IPS-18c (cell line): ENCODE data around the gene CMTM1.

Experiments used
- H3K4me3 ChIP-seq: 2 replicates; pipeline ENCODE4 v1.7.0; 2013; ENCODE audit warnings: low read depth, mild to moderate bottlenecking, low read length, moderate library complexity; ENCODE audit not compliant: insufficient read depth
- H3K9me3 ChIP-seq: one replicate; pipeline ENCODE4 v1.6.1; 2013; ENCODE audit warnings: mild to moderate bottlenecking, low read length, moderate library complexity; ENCODE audit not compliant: control insufficient read depth, insufficient read depth

Gene CMTM1, protein sequence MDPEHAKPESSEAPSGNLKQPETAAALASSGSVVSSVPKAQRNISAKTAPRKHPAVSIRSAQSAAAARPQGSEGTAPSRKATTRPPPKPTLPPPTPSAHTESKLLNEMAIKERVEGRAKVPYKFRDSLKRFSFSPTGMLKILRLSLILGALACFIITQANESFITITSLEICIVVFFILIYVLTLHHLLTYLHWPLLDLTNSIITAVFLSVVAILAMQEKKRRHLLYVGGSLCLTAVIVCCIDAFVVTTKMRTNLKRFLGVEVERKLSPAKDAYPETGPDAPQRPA

DNA sequence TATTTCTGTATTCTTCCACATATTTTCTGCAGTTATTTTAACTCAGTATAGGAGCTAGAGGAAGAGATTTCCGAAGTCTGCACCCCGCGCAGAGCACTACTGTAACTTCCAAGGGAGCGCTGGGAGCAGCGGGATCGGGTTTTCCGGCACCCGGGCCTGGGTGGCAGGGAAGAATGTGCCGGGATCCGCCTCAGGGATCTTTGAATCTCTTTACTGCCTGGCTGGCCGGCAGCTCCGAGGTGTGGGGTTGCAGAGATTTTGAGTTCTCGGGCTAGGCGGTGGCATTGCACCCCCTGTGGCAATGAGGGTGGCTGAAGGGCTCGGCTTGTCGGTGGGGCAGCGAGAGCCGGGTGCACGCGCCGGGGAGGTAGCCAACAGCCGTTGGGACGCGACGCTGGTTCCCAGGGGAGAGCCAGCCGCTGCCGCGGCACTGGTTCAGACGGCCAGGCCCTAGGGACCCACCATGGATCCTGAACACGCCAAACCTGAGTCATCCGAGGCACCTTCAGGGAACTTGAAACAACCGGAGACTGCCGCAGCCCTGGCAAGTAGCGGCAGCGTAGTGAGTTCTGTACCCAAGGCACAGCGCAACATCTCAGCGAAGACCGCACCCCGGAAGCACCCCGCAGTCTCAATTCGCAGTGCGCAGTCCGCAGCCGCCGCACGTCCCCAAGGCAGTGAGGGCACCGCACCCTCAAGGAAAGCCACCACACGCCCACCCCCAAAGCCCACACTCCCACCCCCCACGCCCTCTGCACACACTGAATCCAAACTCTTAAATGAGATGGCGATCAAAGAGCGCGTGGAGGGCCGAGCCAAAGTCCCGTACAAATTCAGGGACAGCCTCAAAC, at the start of gene CMTM1:
CMTM1 (plus strand) TSS at position 389 of the 851 bp plus-strand sequence; CDS start at position 464, 75 bp downstream.
- Histone ChIP-seq H3K9me3 (no peaks in the 10 kb centered on the region), H3K4me3 (no peak within 1 kb of the TSS)

DNA sequence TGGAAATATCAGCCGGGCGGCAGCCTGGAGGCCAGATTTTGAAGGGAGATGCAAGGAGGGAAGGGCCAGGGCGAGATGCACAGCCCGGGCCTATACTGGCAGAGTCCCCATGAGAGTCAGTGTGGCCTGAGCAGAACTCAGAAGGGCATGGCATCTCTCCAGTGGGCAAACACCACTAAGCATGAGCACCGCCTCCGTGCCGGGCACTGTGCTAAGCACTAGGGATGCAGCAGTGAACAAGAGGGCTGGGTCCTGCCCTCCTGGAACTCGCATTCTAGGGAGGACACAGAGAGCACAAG, 49.8 kb upstream of the CMTM1 start:
- H3K4me3 ChIP-seq: no peak overlapping the region

DNA sequence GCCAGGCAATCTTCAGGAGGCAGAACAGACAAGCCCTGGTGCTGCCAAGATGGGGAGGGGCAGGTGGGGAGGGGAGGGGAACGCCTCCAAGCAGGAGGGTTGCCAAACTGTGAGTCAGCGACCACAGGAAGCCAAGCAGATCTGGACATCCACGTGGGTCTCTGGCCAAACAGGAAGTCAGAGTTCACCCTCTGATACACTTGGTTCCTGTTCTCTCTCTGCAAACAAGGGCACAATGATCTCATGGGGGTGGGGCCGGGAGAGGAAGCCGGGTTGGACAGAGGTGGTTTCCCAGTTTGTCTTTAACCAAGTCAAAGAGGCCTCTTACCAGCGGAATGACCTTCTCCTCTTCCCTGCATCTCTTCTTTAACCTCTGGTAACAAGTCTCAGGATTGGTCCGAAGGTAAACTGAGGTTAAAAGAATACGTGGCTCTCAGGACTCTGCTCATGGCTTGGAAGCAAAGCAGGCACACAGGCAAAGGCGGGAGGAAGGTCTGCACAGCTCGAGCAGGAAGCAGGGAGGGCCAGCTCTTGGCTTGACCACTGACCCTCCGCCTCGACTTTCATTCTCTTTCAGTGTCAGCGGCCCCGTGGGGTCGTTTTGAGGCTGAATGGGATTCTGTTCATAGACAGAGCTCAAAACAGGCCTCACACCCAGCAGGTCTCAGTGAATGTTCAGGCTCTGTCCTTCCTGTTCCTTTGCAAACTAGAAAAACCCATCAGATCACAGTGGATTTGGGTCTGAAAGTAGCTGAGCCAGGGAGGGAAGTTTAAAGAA, 49.2 kb upstream of the CMTM1 start:
- Histone ChIP-seq H3K4me3 (no peak overlapping the region), H3K9me3 (no peaks in the 10 kb centered on the region)

More for the DNA sequence above, 49.8 kb upstream of the CMTM1 start:
- no peaks in the 10 kb centered on the region for H3K9me3 ChIP-seq

DNA sequence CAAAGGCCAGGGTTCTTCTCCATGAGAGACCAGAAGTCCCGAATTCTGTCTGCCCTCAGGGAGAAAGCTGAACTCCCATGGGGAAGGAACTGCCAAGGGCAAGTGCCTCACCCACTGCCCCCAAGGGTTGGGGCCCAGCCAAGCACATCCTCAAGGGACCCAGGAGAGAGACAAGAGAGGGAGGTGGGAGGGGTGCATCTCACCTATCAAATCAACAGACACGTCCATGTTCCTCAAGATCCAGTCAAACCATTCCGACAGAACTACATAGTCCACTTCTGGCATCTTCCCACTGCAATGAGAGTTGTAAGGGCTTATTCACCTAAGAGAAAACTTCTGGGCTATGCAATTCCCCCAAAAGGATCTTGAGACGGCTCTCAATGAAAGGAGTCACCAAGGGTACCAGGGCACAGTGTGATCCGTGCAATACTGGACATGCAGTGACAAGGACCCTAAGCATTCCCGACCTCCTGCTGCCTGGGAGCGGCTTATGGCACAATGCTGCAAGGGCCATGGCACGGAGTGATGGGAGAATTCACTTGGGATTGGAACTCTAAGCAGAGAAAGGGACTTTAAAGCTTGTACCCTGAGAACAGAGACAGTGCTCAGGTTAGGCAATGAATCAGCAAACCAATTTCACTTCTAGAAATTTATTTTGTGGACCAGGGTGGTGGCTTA, 48.5 kb upstream of the CMTM1 start:
- no peaks in the 10 kb centered on the region for H3K9me3 ChIP-seq
- H3K4me3 ChIP-seq: no peak overlapping the region

DNA sequence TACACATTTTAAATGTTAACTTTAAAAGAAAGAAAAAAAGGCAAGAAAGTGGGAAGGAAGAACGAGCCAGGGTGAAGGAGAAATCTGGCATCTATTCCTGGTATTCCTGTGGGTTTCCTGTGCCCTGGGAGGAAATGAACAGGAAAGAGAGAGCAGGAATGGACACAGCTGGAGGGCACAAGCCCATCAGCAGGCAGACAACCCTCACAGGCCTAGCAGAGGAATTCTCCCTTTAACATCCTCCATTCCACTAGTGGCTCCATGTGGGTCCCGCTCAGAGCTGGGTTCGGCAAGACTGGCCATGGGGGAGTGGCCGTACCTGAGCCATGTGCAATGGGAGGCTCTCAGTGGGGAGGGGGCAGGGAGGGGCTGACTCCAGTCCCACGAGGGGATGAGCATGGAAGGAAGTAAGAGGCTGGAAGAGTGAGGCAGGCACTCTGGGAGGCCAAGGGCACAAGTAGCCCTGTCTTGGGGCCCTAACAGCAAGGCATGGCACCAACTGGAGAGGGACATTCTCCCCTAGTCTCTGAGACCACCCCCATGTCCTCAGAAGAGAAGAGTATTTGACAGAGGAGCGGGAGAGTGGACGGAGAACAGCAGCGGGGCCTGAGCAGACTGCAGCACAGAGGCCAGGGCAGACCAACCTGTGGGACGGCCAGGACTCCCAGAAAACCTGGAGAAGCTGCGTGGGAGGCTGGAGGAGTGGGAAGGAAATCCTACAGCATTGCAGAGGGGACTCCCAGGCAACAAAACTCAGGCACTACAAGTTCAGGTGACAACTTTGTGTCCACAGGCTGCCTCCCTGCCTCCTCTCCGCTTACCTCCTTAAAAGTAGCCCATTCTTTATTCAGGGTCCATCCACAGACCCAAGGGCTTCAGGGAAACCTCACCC, 46.5 kb upstream of the CMTM1 start:
- H3K4me3 ChIP-seq: no peak overlapping the region
- H3K9me3 ChIP-seq: no peaks in the 10 kb centered on the region

DNA sequence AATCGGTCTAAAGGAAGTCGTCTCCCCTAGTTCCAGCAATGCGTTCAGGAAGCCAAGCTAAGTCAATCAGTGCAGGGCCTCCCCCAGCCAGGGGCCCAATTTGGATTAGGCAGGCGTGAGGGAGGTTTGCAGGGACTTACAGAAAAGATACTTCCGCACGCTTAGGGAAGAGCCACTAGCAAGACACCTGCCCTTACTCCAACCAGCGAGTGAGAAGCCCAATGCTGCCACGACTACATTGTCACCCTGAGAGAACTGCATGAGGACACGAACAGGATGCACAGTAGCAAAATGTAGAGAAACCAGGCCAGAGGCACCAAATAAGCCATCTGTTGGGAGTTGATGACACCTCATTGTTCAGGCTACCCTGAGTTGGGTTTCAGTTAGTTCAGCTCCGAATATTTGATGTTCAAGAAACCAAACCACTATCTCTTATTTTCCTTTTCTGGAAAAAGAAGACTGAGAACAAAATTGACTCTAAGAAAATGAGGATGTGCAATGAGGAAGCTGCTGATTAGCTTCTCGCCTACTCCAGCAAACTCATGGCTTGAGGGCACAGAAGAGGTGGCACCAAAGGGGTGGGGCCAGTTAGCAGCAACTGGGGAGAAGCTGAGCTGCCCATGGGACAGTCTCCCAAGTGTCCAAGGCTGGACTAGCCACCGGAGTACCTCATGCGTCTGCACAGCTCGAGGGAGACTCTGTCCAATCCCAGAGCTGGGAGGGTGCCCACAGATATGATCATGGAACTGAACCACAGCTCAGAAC, 45.7 kb upstream of the CMTM1 start:
- H3K4me3 ChIP-seq: no peak overlapping the region
- H3K9me3 ChIP-seq: no peaks in the 10 kb centered on the region

DNA sequence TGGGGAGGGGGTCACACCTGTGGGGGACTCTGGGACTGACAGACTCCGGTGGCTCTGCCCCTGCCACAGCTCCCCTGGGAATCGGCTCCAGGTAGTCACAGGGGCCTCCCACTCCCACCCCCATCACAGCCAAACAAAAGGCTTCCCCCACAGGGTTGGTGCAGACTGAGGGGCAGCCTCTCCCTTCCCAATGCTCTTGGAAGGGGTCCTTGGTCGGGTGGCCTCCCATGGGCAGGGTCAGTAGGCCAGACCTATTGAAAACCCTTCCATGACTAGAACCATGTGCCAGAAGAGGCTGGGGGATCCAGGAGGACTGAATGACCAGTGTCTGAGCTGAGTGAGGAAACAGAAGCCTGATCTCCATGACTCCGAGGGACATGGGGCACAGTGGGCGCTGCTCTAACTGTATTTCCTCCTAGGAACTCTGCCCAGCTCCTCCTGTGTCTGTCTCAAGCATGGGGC, 45.0 kb upstream of the CMTM1 start:
- Histone ChIP-seq H3K9me3 (no peaks in the 10 kb centered on the region), H3K4me3 (no peak overlapping the region)

DNA sequence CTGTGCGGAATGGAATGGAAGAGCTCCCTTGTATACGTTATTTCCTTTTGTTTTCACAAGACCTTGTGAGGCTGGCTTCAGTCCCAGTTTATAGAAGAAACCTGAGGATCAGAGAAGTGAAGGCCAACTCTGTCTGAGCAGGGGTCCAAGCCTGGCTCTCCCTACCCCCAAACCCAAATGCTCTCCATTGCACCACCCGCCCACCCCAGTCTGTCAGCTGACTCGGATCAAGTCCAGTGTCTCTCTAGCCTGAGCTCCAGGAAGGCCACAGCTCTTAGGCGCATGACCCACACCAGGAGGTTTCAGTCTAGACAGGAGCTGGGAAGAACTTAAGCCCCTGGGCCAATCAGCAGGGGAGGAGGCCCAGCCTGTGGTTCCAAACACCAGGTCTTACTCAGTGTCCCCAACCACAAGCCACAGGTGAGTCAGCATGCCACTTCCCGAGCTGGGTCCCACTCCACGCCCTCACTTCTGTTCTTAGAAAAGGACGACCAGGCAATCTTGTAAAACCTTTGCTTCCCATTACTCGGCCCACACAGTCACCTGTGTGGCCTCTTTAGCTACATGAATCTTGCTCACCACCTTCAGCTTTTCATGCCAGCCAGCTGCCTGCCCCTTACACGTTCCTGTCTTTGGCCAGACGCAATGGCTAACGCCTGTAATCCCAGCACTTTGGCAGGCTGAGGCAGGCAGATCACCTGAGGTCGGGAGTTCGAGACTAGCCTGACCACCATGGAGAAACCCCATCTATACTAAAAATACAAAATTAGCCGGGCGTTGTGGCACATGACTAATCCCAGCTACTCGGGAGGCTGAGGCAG, 44.1 kb upstream of the CMTM1 start:
- no peak overlapping the region for H3K4me3 ChIP-seq
- H3K9me3 ChIP-seq: no peaks in the 10 kb centered on the region

DNA sequence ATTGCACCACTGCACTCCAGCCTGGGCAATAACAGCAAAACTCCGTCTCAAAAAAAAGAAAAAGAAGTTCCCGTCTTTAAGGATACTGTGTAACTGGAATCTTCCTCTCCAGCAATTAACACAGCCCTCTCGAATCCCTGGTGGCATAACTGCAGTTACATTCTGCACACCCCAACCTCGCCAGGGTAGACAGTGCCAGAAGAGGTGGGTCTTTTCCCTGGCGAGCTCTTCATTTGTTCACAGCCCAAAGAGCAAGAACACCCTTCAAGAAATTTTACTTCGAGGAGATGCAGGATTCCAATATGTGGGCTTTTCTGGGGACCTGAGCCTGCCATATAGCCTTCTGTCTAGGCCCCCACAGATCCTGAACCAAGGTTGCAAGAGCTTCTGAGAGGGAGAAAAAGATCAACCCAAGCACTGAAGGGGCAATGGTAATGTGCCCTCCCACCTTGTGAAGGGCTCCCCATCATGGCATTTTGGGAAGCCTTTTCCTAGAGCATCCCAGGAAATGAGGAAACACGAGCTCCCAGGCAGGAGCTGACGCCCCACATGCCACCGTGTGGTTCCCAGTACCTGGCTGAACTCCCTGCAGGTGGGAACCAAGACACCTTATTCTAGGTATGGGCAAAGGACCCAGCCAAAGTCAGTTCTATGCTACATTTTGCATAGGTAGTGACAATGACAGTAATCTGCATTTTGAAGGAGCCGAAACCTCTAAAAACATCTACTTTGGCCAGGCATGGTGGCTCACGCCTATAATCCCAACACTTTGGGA, 43.2 kb upstream of the CMTM1 start:
- Histone ChIP-seq H3K9me3 (no peaks in the 10 kb centered on the region), H3K4me3 (no peak overlapping the region)

DNA sequence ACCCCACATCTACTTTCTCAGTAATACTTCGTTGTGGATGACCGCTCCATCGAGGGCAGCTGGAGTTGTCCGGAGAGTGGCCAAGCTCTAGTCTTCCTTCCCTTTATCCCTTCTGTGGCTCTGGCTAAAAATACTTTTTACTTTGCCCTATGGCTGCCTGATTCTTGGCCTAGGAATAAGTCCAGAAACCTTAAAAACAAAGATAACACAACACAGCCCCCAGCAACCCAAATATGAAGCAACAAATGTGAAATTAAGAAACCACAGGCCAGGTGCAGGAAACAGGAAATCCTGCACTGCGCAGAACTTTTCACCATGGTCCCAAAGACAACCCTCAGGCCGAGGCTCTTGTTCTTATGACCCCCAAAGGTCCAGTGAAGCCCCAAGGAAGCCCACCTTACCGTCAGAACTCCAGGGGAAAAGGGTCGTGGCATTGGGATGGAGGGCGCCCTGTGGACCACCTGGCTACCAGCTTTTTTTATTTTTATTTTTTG, 42.3 kb upstream of the CMTM1 start:
- no peaks in the 10 kb centered on the region for H3K9me3 ChIP-seq
- no peak overlapping the region for H3K4me3 ChIP-seq

DNA sequence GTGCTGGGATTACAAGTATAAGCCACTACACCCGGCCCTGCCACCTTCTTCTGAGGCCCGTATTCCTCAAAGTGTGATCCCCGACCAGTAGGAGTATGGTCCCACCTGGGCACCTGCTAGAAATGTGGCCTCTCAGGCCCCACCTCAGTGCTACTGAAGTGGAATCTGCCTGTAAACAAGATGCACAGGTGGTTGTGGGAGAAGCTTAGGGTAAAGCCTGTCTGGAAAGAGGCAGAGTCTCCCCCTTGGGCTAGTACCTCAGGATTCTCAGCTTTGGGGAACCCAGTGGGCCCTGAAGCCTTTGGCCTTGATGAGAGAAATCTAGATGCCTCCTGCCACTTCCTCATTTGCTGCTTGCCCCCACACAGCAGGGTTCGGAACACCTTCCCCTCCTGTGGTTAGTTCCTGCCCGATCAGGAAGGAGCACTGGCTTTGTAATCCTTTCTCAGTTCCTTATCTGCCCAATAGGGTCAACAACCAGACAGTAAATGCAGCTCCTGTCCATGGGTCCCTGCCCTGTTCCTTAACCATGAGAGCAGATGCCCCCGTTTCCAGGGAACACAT, 41.6 kb upstream of the CMTM1 start:
- H3K4me3 ChIP-seq: no peak overlapping the region
- no peaks in the 10 kb centered on the region for H3K9me3 ChIP-seq

DNA sequence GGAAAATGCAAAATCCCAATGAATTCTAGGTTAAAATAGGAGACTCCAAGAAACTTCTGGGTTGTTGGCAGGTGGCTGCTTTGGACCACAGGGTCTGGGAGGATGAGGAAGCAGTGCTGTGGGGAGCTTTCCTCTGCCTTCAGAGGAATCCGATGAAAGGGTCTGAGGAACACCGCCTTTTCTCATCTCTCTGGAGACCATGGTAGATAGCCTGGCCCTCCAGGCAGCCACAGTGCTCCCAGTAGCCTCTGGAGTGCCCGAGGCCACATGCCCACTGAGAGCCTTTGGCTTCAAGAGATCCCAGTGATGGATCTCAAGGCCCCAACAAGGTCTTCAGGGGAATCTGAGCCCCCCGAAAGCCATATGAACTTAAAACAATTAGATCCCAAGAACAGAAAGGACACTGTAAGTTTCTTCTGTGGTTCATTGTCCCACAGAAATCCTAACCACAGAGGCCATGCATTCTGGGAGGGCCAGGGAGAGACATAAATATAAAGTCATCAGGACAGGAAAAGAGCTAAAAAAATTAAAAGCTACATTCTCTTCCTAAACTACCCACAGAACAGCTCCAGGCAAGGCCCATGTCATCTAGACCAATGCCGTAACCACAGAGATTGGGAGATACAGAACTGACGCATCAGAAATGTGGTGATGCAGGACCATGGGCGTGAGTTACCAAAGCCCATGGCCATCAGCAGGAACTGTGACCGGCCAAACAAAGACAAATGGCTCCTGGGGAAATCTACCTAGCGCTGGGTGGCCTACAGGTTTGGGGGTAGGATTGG, 40.7 kb upstream of the CMTM1 start:
- H3K4me3 ChIP-seq: no peak overlapping the region

DNA sequence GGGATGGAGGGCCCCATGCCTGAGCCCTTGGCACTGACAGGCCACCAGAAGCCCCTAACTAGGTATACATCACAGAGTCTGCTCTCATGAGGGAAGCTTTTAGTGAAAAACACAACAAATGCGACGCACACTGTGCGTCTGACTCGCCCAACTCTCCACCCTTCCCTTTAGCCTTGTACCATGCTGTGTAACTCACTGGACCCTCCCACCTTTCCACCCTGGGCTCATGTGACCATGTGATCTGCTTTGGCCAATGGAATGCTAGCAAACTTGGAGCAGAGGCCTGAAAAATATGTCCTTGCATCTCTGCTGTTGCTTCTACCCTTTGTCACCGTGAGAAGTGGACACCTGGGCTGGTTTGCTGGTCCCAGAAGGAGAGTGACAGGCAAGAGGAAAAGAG, 37.9 kb upstream of the CMTM1 start:
- Histone ChIP-seq H3K4me3 (no peak overlapping the region), H3K9me3 (no peaks in the 10 kb centered on the region)

More for the DNA sequence above, 40.7 kb upstream of the CMTM1 start:
- H3K9me3 ChIP-seq: no peaks in the 10 kb centered on the region
